PC-9 (cell line): ENCODE measurements around the gene GABPB1. TPM values are rescaled to one million over a fixed set of nuclear protein-coding genes. Genes with fewer than 3 reads are reported as not detected.

Experiments
- BruUV-seq: library from RNA; stranded (reverse); fragments of 400-500 nt; replicated peaks from 2 replicates; lab custom pipeline; 2021; lab: Mats Ljungman, UMichigan
- CTCF ChIA-PET: fragments of 300-600 bp; sonication (Branson Sonifier 250); formaldehyde crosslinking; loops from one replicate; lab custom pipeline; 2022; ENCODE audit warnings: antibody characterized with exemption; lab: Charles Lee
- POLR2A ChIA-PET: fragments of 300-600 bp; sonication (Branson Sonifier 250); formaldehyde crosslinking; loops from one replicate; lab custom pipeline; 2022; ENCODE audit warnings: antibody characterized with exemption; ENCODE audit not compliant: unreplicated experiment; lab: Charles Lee
- DNase-seq, 2 experiments: peaks; one replicate each; pipeline versions ENCODE4 v3.0.0 to v3.0.0-alpha.2; 2015 to 2022; ENCODE audit warnings: mixed read lengths in 1 of 2
- H2AFZ ChIP-seq: fragments of 200-600 bp; sonication (generic); 2 replicates; pipeline ENCODE4 v1.8.1; 2017; ENCODE audit warnings: antibody characterized with exemption
- H3F3A ChIP-seq: fragments of 200-600 bp; sonication (generic); 2 replicates; pipeline ENCODE4 v1.8.1; 2017; ENCODE audit warnings: antibody characterized with exemption, mild to moderate bottlenecking, low read depth; ENCODE audit not compliant: insufficient read depth
- H3K27ac ChIP-seq: fragments of 200-600 bp; sonication (generic); 2 replicates; pipeline ENCODE4 v1.6.1; 2016; ENCODE audit warnings: mixed run types
- H3K27me3 ChIP-seq: fragments of 200-600 bp; sonication (generic); 2 replicates; pipeline ENCODE4 v1.6.1; 2016; ENCODE audit warnings: low read depth, mixed run types; ENCODE audit not compliant: insufficient read depth
- H3K36me3 ChIP-seq: fragments of 200-600 bp; sonication (generic); 2 replicates; pipeline ENCODE4 v1.6.1; 2016; ENCODE audit warnings: low read depth, mixed run types
- H3K4me1 ChIP-seq: fragments of 200-600 bp; sonication (generic); replicated peaks from 2 replicates; pipeline ENCODE4 v1.6.1; 2016; ENCODE audit warnings: mixed run types; ENCODE audit not compliant: insufficient read depth
- H3K4me2 ChIP-seq: fragments of 200-600 bp; sonication (generic); 2 replicates; pipeline ENCODE4 v1.6.1; 2017; ENCODE audit warnings: mixed run types
- H3K4me3 ChIP-seq: fragments of 200-600 bp; sonication (generic); 2 replicates; pipeline ENCODE4 v1.6.1; 2016; ENCODE audit warnings: mixed run types
- H3K79me2 ChIP-seq: fragments of 200-600 bp; sonication (generic); 2 replicates; pipeline ENCODE4 v1.6.1; 2017; ENCODE audit warnings: low read depth, mixed run types
- H3K9me2 ChIP-seq: fragments of 200-600 bp; sonication (generic); 2 replicates; pipeline ENCODE4 v1.8.1; 2017; ENCODE audit warnings: mild to moderate bottlenecking; ENCODE audit not compliant: insufficient read depth
- H3K9me3 ChIP-seq: fragments of 200-600 bp; sonication (generic); 2 replicates; pipeline ENCODE4 v1.8.1; 2016; ENCODE audit warnings: low read depth; ENCODE audit not compliant: insufficient read depth
- H4K20me1 ChIP-seq: fragments of 200-600 bp; sonication (generic); 2 replicates; pipeline ENCODE4 v1.8.1; 2017; ENCODE audit not compliant: insufficient read depth
- CTCF ChIP-seq: fragments of 200-600 bp; sonication (generic); conservative IDR thresholded peaks from 2 replicates; pipeline ENCODE4 v1.6.1; 2017; ENCODE audit warnings: mixed run types, antibody characterized with exemption, mild to moderate bottlenecking, moderate library complexity
- EZH2 ChIP-seq: fragments of 200-600 bp; sonication (generic); IDR thresholded peaks from 2 replicates; pipeline ENCODE4 v1.8.0; 2017; ENCODE audit warnings: antibody characterized with exemption, low read depth
- intact Hi-C: fragments of 100-400 bp; cut with micrococcal nuclease; formaldehyde crosslinking; loops from one replicate; pipeline ENCODE4 v1.10.0; 2022; ENCODE audit not compliant: unreplicated experiment
- total RNA-seq: library from RNA; stranded (reverse); gene quantifications from 2 replicates; pipeline ENCODE4 v1.2.3, GENCODE V29; 2021

The GABPB1 gene
- total RNA-seq, 1 experiment from 2014 or later, result 21.7 TPM

- Histone ChIP-seq H3K36me3 (0 out of 2 replicates have a peak, but pooled peaks cover 12% of the 10 kb centered on the region), H3K79me2 (no peaks in the 10 kb centered on the region), H3K9me2 (no peaks in the 10 kb centered on the region), H3F3A (no peaks in the 10 kb centered on the region), H3K4me2 (no peak overlapping the region), H3K4me1 (no peaks in the 10 kb centered on the region), H3K4me3 (no peak overlapping the region), H3K27me3 (no peaks in the 10 kb centered on the region), H4K20me1 (no peaks in the 10 kb centered on the region), H2AFZ (no peak overlapping the region), H3K9me3 (no peaks in the 10 kb centered on the region), H3K27ac (no peak overlapping the region)
- no peak for TF ChIP-seq EZH2
- no peak for TF ChIP-seq CTCF
- ChIA-PET POLR2A (no interaction called here), CTCF (no interaction called here)
- BruUV-seq, result no TSS peak
- intact Hi-C loops, result no loop called here
- no peak for DNase-seq
Observed at GRCh38 chr15:50302581-50302980, 52.4 kb downstream of the GABPB1 start.

GRCh38 chr15:50298340-50298739, 56.7 kb downstream of the GABPB1 start:
- ChIA-PET POLR2A (no interaction called here), CTCF (no interaction called here)
- intact Hi-C loops, result no loop called here
- no peaks in the 10 kb centered on the region for H4K20me1 ChIP-seq
- H3F3A ChIP-seq, result no peaks in the 10 kb centered on the region
- no peak overlapping the region for H3K4me2 ChIP-seq
- H3K27ac ChIP-seq, result no peak overlapping the region
- 0 out of 2 replicates have a peak, but pooled peaks cover 8% of the 10 kb centered on the region for H3K36me3 ChIP-seq
- BruUV-seq, result no TSS peak
- no peaks in the 10 kb centered on the region for H3K27me3 ChIP-seq
- H3K4me1 ChIP-seq, result no peaks in the 10 kb centered on the region
- no peak for TF ChIP-seq CTCF
- TF ChIP-seq EZH2, result no peak
- no peaks in the 10 kb centered on the region for H3K9me3 ChIP-seq
- no peaks in the 10 kb centered on the region for H3K79me2 ChIP-seq
- H3K9me2 ChIP-seq, result no peaks in the 10 kb centered on the region
- DNase-seq, result no peak
- H2AFZ ChIP-seq, result no peak overlapping the region
- no peak overlapping the region for H3K4me3 ChIP-seq

- Histone ChIP-seq H3K4me3 (no peak overlapping the region), H3F3A (no peaks in the 10 kb centered on the region), H3K27ac (no peak overlapping the region), H3K9me2 (no peaks in the 10 kb centered on the region), H3K36me3 (0 out of 2 replicates have a peak, but pooled peaks cover 3% of the 10 kb centered on the region), H3K4me1 (no peaks in the 10 kb centered on the region), H4K20me1 (no peaks in the 10 kb centered on the region), H3K27me3 (no peaks in the 10 kb centered on the region), H3K4me2 (no peak overlapping the region), H2AFZ (no peak overlapping the region), H3K9me3 (no peaks in the 10 kb centered on the region), H3K79me2 (no peaks in the 10 kb centered on the region)
- no peak for DNase-seq
- TF ChIP-seq CTCF, result no peak
- TF ChIP-seq EZH2, result no peak
- CTCF ChIA-PET, result no interaction called here
- BruUV-seq, result no TSS peak
- POLR2A ChIA-PET, result no interaction called here
- intact Hi-C loops, result no loop called here
Observed at GRCh38 chr15:50295966-50296365, 59.0 kb downstream of the GABPB1 start.
